Neuronal stem cell (in vitro differentiated cells): ENCODE measurements around the gene AVEN.

Experiments used
- DNase-seq: peaks from one replicate; pipeline ENCODE4 v3.0.0-alpha.2; 2013; ENCODE audit warnings: low spot score
- H2AFZ ChIP-seq: one replicate; pipeline ENCODE4 v1.6.1; 2013; ENCODE audit warnings: mild to moderate bottlenecking, low read length, inconsistent platforms
- H2AK5ac ChIP-seq: 2 replicates; pipeline ENCODE4 v1.6.1; 2013; ENCODE audit warnings: low read depth, mild to moderate bottlenecking, inconsistent platforms, low read length, moderate library complexity, mixed read lengths
- H2BK120ac ChIP-seq: 2 replicates; pipeline ENCODE4 v1.6.1; 2013; ENCODE audit warnings: low read depth, mild to moderate bottlenecking, inconsistent platforms, low read length, moderate library complexity, mixed read lengths
- H2BK12ac ChIP-seq: one replicate; pipeline ENCODE4 v1.6.1; 2013; ENCODE audit warnings: low read length, inconsistent platforms
- H2BK15ac ChIP-seq: 2 replicates; pipeline ENCODE4 v1.6.1; 2013; ENCODE audit warnings: mild to moderate bottlenecking, low read length, inconsistent platforms, mixed read lengths
- H2BK5ac ChIP-seq: one replicate; pipeline ENCODE4 v1.6.1; 2013; ENCODE audit warnings: inconsistent platforms, mild to moderate bottlenecking, low read length, moderate library complexity
- H3K14ac ChIP-seq: one replicate; pipeline ENCODE4 v1.6.1; 2013; ENCODE audit warnings: low read length, inconsistent platforms
- H3K18ac ChIP-seq: 2 replicates; pipeline ENCODE4 v1.6.1; 2013; ENCODE audit warnings: low read length, inconsistent platforms
- H3K23ac ChIP-seq: 2 replicates; pipeline ENCODE4 v1.6.1; 2013; ENCODE audit warnings: low read depth, mild to moderate bottlenecking, mixed read lengths, low read length, inconsistent platforms; ENCODE audit not compliant: poor library complexity
- H3K27ac ChIP-seq: replicated peaks from 3 replicates; pipeline ENCODE4 v1.5.1; 2013; ENCODE audit warnings: low read length, inconsistent platforms
- H3K27me3 ChIP-seq, 3 experiments: 2 replicates each; pipeline ENCODE4 v1.6.1; 2013; ENCODE audit warnings: low read length in 3 of 3, mild to moderate bottlenecking in 2 of 3, inconsistent platforms in 1 of 3, low read depth in 1 of 3, mixed read lengths in 1 of 3, moderate library complexity in 1 of 3; ENCODE audit not compliant: control insufficient read depth in 3 of 3, insufficient read depth in 3 of 3
- H3K36me3 ChIP-seq, 2 donors: replicated peaks in 1 of 2; 2 replicates each; pipeline ENCODE4 v1.6.1; 2013; ENCODE audit warnings: low read length in 2 of 2; ENCODE audit not compliant: control insufficient read depth in 2 of 2, insufficient read depth in 2 of 2
- H3K4ac ChIP-seq: 2 replicates; pipeline ENCODE4 v1.6.1; 2013; ENCODE audit warnings: inconsistent platforms, mild to moderate bottlenecking, low read length, moderate library complexity
- H3K4me1 ChIP-seq, 2 donors: 1 replicate in 1 of 2; 2 replicates in 1 of 2; pipeline ENCODE4 v1.6.1; 2013; ENCODE audit warnings: low read length in 2 of 2, low read depth in 1 of 2; ENCODE audit not compliant: control insufficient read depth in 2 of 2, insufficient read depth in 1 of 2
- H3K4me2 ChIP-seq: one replicate; pipeline ENCODE4 v1.6.1; 2013; ENCODE audit warnings: mild to moderate bottlenecking, low read length, inconsistent platforms; ENCODE audit not compliant: insufficient read depth, poor library complexity, severe bottlenecking
- H3K4me3 ChIP-seq, 2 donors: 2 replicates each; pipeline ENCODE4 v1.5.1; 2013; ENCODE audit warnings: low read length in 2 of 2, mild to moderate bottlenecking in 2 of 2, inconsistent platforms in 1 of 2, moderate library complexity in 1 of 2
- H3K79me1 ChIP-seq: one replicate; pipeline ENCODE4 v1.6.1; 2013; ENCODE audit warnings: low read depth, mild to moderate bottlenecking, inconsistent platforms, low read length, moderate library complexity
- H3K9ac ChIP-seq: one replicate; pipeline ENCODE4 v1.6.1; 2013; ENCODE audit warnings: mild to moderate bottlenecking, low read depth, low read length, inconsistent platforms; ENCODE audit not compliant: poor library complexity
- H3K9me3 ChIP-seq, 2 donors: replicated peaks in 1 of 2; 2 replicates each; pipeline versions ENCODE3 to v1.6.1; 2013; ENCODE audit warnings: low read length in 2 of 2, mild to moderate bottlenecking in 2 of 2, inconsistent platforms in 1 of 2, low read depth in 1 of 2, mixed read lengths in 1 of 2, moderate library complexity in 1 of 2; ENCODE audit not compliant: control insufficient read depth in 2 of 2, insufficient read depth in 1 of 2
- H4K8ac ChIP-seq: one replicate; pipeline ENCODE4 v1.6.1; 2013; ENCODE audit warnings: low read depth, mild to moderate bottlenecking, inconsistent platforms, low read length, moderate library complexity
- H4K91ac ChIP-seq: one replicate; pipeline ENCODE4 v1.6.1; 2013; ENCODE audit warnings: low read length, low read depth, mild to moderate bottlenecking, inconsistent platforms; ENCODE audit not compliant: poor library complexity
- WGBS, 2 donors: extraction: QIAGEN DNeasy Blood & Tissue Kit; methylation state at CpG; one replicate each; pipeline ENCODE4 v1.1.7; 2013; ENCODE audit warnings: missing lambda C conversion rate in 2 of 2, mixed read lengths in 1 of 2; ENCODE audit not compliant: insufficient read length in 2 of 2, insufficient replicate concordance in 1 of 2; ENCODE audit errors: extremely low coverage in 2 of 2; 5-methylcytosine and 5-hydroxymethylcytosine counted together

The AVEN gene

GRCh38 chr15:33946152-33946551 is 92.9 kb downstream of the AVEN start:
- no CpG with 5 or more reads among the region's 1 CpG for WGBS, 2 donors
- no peak overlapping the region for H3K18ac ChIP-seq

GRCh38 chr15:33941279-33942063 is 97.5 kb downstream of the AVEN start:
- Histone ChIP-seq H2BK120ac (no peak overlapping the region), H2BK5ac (no peak overlapping the region)
- WGBS, 2 donors: 100% methylated on average over 1 of the region's 4 CpGs; no CpG with 5 or more reads in 1 of the 2 donors

More at GRCh38 chr15:33946152-33946551, 92.9 kb downstream of the AVEN start:
- Histone ChIP-seq H3K27ac (no peak overlapping the region), H3K4ac (no peak overlapping the region), H3K23ac (no peak overlapping the region), H4K91ac (no peak overlapping the region), H2BK120ac (no peak overlapping the region), H3K4me3 (no peak overlapping the region), H3K9ac (no peak overlapping the region), H2AK5ac (no peak overlapping the region), H4K8ac (no peak overlapping the region), H3K4me2 (no peak overlapping the region), H2AFZ (no peak overlapping the region), H2BK15ac (no peak overlapping the region), H3K14ac (no peak overlapping the region), H3K27me3 (no peaks in the 10 kb centered on the region), H3K36me3 (no peaks in the 10 kb centered on the region), H3K4me1 (no peaks in the 10 kb centered on the region), H2BK12ac (no peak overlapping the region), H3K9me3 (no peaks in the 10 kb centered on the region), H3K79me1 (no peaks in the 10 kb centered on the region), H2BK5ac (no peak overlapping the region)
- no peak for DNase-seq

GRCh38 chr15:33934921-33935320 is 104.1 kb downstream of the AVEN start:
- no peak overlapping the region for H3K18ac ChIP-seq
- H2BK120ac ChIP-seq: no peak overlapping the region
- H4K8ac ChIP-seq: no peak overlapping the region
- no peak overlapping the region for H3K23ac ChIP-seq
- no peak overlapping the region for H3K27ac ChIP-seq
- H3K4me1 ChIP-seq: no peaks in the 10 kb centered on the region
- H3K4ac ChIP-seq: no peak overlapping the region
- H3K27me3 ChIP-seq: no peaks in the 10 kb centered on the region
- H2BK15ac ChIP-seq: no peak overlapping the region
- no peaks in the 10 kb centered on the region for H3K9me3 ChIP-seq
- H3K9ac ChIP-seq: no peak overlapping the region
- H2BK5ac ChIP-seq: no peak overlapping the region
- H3K4me2 ChIP-seq: no peak overlapping the region
- peaks cover 1% of the 10 kb centered on the region for H3K79me1 ChIP-seq
- no peak overlapping the region for H2AK5ac ChIP-seq
- no CpG with 5 or more reads among the region's 5 CpGs for WGBS, 2 donors
- no peak overlapping the region for H2AFZ ChIP-seq
- no peak overlapping the region for H3K4me3 ChIP-seq
- H3K14ac ChIP-seq: no peak overlapping the region
- no peak overlapping the region for H2BK12ac ChIP-seq
- no peak overlapping the region for H4K91ac ChIP-seq
- H3K36me3 ChIP-seq: no peaks in the 10 kb centered on the region
- no peak for DNase-seq

More at GRCh38 chr15:33941279-33942063, 97.5 kb downstream of the AVEN start:
- H3K9ac ChIP-seq: no peak overlapping the region
- H2AFZ ChIP-seq: no peak overlapping the region
- no peak overlapping the region for H3K23ac ChIP-seq
- no peak overlapping the region for H3K4ac ChIP-seq
- no peak overlapping the region for H2AK5ac ChIP-seq
- H3K4me1 ChIP-seq: no peaks in the 10 kb centered on the region
- H3K18ac ChIP-seq: no peak overlapping the region
- H3K27me3 ChIP-seq: no peaks in the 10 kb centered on the region
- no peak overlapping the region for H2BK12ac ChIP-seq
- H4K8ac ChIP-seq: no peak overlapping the region
- no peaks in the 10 kb centered on the region for H3K79me1 ChIP-seq
- no peak overlapping the region for H3K14ac ChIP-seq
- no peak overlapping the region for H2BK15ac ChIP-seq
- no peak overlapping the region for H4K91ac ChIP-seq
- H3K36me3 ChIP-seq: no peaks in the 10 kb centered on the region
- no peaks in the 10 kb centered on the region for H3K9me3 ChIP-seq
- no peak overlapping the region for H3K4me3 ChIP-seq
- H3K27ac ChIP-seq: no peak overlapping the region
- DNase-seq: no peak
- no peak overlapping the region for H3K4me2 ChIP-seq

GRCh38 chr15:33934396-33934795 is 104.6 kb downstream of the AVEN start:
- no peak overlapping the region for H2AFZ ChIP-seq
- H3K4me2 ChIP-seq: no peak overlapping the region
- H3K4me3 ChIP-seq: no peak overlapping the region
- no peak overlapping the region for H4K8ac ChIP-seq
- H3K4me1 ChIP-seq: no peaks in the 10 kb centered on the region
- H3K4ac ChIP-seq: no peak overlapping the region
- no peak overlapping the region for H4K91ac ChIP-seq
- H3K18ac ChIP-seq: no peak overlapping the region
- no peak overlapping the region for H2BK5ac ChIP-seq
- H3K9ac ChIP-seq: no peak overlapping the region
- H3K27ac ChIP-seq: no peak overlapping the region
- H3K27me3 ChIP-seq: no peaks in the 10 kb centered on the region
- no peak overlapping the region for H2BK120ac ChIP-seq
- H3K9me3 ChIP-seq: no peaks in the 10 kb centered on the region
- no CpG with 5 or more reads among the region's 3 CpGs for WGBS, 2 donors
- no peak overlapping the region for H2BK15ac ChIP-seq
- no peak overlapping the region for H3K14ac ChIP-seq
- H3K23ac ChIP-seq: no peak overlapping the region
- no peak for DNase-seq
- peaks cover 1% of the 10 kb centered on the region for H3K79me1 ChIP-seq
- no peaks in the 10 kb centered on the region for H3K36me3 ChIP-seq
- no peak overlapping the region for H2AK5ac ChIP-seq
- H2BK12ac ChIP-seq: no peak overlapping the region
